ENCODE results near the gene HMG20B. TPM values are rescaled to one million over a fixed set of nuclear protein-coding genes. Genes with fewer than 3 reads are reported as not detected.
"Not testable (repeated sequence)": the region's sequence is repeated elsewhere in the genome, so short reads cannot be mapped to it uniquely, and the experiment has no call there.

Gene HMG20B
- total RNA-seq, 1 experiment from 2014 or later, result 588 TPM

DNA sequence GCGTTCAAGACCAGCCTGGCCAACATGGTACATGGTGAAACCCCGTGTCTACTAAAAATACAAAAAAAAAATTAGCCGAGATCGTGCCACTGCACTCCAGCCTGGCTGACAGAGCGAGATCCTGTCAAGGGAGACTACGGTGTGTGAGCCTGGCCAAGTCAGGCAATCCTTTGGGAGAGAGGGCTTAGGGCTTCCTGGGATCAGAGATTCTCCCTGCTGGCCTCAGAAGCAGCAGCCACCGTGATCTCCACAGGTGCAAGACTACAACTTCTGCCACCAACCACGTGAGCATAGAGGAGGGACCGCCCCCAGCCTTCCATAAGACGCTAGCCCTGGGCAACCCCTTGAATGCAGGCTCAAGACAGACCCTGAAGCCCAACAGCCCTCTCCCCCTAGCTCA lies 22.9 kb upstream of the HMG20B start:
- in situ Hi-C loops (cut with HindIII; ENCODE audit: low pct_unique_long_range_greater_than_20kb, low sequenced_read_pairs), result no loop called here
- peak; percentile 47 for DNase-seq (ENCODE audit: low read depth, low spot score)

GRCh38 chr19:3550947-3551791 lies 21.6 kb upstream of the HMG20B start:
- no peak for DNase-seq (ENCODE audit: low read depth, low spot score)
- in situ Hi-C loops (cut with HindIII; ENCODE audit: low pct_unique_long_range_greater_than_20kb, low sequenced_read_pairs), result no loop called here

GRCh38 chr19:3551792-3552095 lies 21.0 kb upstream of the HMG20B start:
- DNase-seq (ENCODE audit: low read depth, low spot score), result no peak
- in situ Hi-C loops (cut with HindIII; ENCODE audit: low pct_unique_long_range_greater_than_20kb, low sequenced_read_pairs), result no loop called here

DNA sequence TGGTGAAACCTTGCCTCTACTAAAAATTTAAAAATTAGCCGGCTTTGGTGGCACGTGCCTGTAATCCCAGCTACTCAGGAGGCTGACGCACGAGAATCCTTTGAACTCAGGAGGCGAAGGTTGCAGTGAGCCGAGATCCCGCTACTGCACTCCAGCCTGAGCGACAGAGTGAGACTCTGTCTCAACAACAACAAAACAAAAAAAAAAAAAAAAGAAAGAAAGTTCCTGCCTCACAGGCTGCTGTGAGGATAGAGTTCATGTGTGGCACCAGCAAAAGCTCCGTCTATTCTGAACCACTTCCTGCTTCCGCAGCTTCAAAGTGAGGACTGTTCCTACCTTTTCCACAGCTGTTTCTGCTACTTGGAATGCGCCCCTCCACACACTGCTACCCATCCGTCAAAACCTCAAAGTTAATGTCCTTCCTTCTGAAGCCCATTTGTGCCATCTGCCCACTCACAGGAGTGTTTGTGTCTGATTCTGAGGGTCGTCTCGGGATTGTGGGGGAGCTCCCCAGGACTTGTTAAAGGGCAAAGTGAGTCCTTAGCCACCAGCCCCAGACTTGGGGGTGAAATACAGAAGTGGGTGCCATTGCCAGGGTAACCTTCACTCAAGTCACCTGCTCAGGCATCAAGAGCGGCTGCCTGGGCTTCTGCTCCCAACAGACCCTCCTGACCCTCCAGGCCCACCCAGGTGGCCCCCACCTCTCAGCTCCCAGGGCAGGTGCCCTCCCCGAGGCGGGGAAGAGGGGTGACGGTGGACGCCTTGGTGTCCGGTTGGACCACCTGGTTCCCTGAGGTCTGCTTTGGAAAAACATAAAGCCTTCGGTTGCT lies 18.3 kb upstream of the HMG20B start:
- in situ Hi-C loops (cut with HindIII; ENCODE audit: low pct_unique_long_range_greater_than_20kb, low sequenced_read_pairs), result no loop called here

DNA sequence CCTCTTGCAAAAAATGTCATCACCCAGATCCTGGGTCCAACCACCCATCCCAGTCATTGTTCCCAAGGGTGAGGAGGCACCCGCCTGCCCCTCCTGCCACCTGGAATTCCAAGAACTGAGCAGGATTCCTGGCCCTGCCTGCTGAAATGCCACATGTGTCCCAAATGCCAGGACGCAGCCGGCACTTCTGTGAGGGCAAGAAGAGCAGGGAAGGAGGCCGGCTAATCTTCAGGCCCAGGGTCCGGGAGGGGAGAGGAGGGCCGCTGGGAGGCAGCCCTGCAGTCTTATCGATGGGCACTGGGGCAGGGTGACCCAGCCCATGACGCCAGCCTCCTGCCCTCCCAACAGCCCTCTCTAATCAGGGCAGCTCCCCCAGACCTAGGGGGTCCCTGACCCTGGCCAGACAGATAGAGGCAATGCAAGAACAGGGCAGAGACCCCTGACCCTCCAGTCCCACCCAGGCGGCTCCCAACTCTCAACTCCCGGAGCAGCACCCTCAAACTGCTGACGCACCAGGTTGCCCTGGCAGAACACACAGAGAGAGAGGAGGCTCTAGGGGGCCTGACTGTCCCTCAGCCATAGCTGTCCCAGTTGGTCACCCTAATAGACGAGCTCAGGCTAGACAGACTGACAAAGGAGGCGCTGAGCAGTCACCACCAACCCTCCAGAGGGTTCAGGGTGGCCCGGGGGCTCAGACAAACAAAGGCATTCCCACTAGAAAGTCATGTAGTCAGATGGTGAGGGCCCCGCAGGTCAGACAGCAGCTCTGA lies 16.9 kb upstream of the HMG20B start:
- in situ Hi-C loops (cut with HindIII; ENCODE audit: low pct_unique_long_range_greater_than_20kb, low sequenced_read_pairs), result no loop called here
- no peak for DNase-seq (ENCODE audit: low read depth, low spot score)

More for the DNA sequence above, 18.3 kb upstream of the HMG20B start:
- peak; percentile 73 for DNase-seq (ENCODE audit: low read depth, low spot score)

DNA sequence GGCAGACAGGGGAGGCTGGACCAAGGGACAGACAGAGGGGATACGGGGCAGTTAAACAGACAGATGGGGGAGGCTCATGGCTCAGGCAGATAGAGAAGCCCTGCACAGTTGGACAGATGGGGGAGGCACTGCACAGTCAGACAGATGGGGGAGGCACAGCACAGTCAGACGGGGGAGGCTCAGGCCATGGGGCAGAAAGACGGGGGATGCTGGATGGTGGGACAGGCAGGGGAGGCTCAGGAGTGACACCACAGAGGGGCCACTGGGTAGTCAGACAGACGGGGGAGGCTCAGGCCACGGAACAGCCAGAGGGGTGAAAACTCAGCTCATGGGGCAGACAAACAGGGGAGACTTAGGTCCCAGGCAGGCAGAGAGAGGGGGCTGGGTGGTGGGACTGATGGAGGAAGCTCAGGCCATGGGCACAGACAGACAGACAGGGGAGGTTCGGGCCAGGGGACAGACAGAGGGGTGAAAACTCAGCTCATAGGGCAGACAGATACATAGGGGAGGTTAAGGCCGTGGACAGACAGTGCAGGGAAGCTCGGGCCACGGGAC lies 16.2 kb upstream of the HMG20B start:
- peak; percentile 57 for DNase-seq (ENCODE audit: low read depth, low spot score)
- in situ Hi-C loops (cut with HindIII; ENCODE audit: low pct_unique_long_range_greater_than_20kb, low sequenced_read_pairs), result no loop called here

DNA sequence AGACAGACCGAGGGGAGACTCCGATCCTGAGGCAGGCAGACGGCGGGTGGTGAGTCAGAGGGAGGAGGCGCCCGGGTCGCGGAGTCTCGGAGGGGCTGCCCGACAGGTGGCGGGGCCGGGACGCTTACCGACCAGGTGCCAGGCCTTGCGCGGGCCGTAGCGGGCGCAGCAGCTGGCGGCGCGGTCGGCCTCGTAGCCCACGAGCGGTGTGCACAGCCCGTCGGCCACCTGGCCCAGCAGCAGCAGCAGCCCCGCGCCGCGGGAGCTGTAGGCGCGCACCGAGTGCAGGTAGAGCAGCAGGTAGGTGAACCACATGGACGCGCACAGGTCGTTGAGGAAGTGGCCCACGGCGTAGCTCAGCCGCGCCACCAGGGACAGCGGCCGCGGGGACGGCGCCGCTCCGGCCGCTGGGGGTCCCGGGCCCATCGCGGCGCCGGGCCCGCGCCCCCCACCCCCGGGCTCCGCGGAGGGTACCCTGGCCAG lies 15.7 kb upstream of the HMG20B start:
- no peak for DNase-seq (ENCODE audit: low read depth, low spot score)
- in situ Hi-C loops (cut with HindIII; ENCODE audit: low pct_unique_long_range_greater_than_20kb, low sequenced_read_pairs), result no loop called here

DNA sequence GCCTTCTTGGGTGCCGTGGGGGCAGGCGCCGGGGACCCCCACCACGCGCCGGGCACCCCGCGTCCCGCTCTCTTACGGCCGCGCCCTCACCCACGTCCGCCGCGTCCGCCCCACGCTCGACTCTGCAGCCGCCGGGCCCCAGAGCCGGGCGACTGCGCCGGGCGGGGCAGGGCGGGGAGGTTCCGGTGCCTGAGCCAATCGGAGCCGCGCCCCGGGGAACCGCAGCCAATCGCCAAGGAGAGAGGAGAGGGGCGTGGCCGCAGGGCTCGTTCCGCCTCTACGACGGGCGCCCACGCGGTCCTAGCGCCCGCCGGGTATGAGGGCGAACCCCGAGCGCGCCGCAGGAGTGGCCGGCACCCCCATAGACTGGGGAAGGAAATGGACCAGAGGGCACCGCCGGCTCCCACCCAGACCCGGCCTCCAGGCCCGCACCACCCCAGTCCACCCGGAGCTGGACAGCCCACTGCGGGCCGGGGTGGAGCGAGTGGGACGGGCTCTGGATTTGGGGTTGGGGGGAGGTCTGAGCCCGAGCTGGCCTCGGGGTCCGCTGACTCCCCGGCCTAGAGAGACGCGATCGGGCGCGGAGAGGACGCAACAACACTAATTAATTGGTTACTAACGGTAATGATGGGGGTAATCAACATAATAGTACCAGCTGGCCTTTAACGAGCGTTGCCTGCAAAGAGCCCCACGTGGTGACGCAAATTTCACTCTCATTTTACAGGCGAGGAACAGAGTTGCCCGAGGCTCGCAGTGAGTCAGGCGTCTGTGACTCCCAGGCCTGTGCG lies 15.1 kb upstream of the HMG20B start, which contains the start of gene MFSD12:
MFSD12 (minus strand) TSS at position 126 of the 788 bp plus-strand sequence. CDS start 183 bp downstream, outside the sequence.
- DNase-seq (ENCODE audit: low read depth, low spot score), result peak; percentile 97
- in situ Hi-C loops (cut with HindIII; ENCODE audit: low pct_unique_long_range_greater_than_20kb, low sequenced_read_pairs), result no loop called here

- in situ Hi-C loops (cut with HindIII; ENCODE audit: low pct_unique_long_range_greater_than_20kb, low sequenced_read_pairs), result no loop called here
- DNase-seq (ENCODE audit: low read depth, low spot score), result no peak
Measured at GRCh38 chr19:3563709-3564524, 8.8 kb upstream of the HMG20B start.

DNA sequence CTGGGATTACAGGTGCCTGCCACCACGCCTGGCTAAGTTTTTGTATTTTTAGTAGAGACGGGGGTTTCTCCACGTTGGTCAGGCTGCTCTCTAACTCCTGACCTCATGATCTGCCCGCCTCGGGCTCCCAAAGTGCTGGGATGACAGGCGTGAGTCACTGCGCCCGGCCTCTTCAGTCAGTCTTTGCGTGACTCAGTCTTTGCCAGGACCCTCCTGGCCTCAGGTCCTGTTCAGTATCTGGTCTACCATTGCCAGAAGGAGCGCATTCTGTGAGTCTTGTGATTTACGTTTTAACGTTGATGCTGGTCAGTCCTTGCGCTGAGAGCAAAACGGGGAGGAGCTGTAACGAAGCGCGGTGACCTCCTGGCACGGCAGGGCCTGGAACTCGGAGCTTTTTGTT lies 7.6 kb upstream of the HMG20B start:
- in situ Hi-C loops (cut with HindIII; ENCODE audit: low pct_unique_long_range_greater_than_20kb, low sequenced_read_pairs), result no loop called here
- DNase-seq (ENCODE audit: low read depth, low spot score), result peak; percentile 98

DNA sequence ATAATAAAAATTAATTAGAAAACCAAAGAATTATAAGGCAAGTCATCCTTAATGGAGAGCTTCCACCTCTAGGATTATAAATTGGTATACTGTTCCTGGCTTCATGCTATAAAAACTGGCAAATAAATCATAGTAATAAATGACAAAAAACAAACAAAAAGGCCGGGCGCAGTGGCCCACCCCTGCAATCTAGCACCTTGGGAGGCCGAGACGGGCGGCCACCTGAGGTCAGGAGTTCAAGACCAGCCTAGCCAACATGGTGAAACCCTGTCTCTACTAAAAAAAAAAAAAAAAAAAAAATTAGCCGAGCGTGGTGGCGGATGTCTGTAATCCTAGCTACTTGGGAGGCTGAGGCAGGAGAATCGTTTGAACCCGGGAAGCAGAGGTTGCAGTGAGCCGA lies 2.7 kb upstream of the HMG20B start:
- DNase-seq (ENCODE audit: low read depth, low spot score); in situ Hi-C loops (cut with HindIII; ENCODE audit: low pct_unique_long_range_greater_than_20kb, low sequenced_read_pairs): not testable (repeated sequence)

GRCh38 chr19:3570606-3571011 lies 2.1 kb upstream of the HMG20B start:
- in situ Hi-C loops (cut with HindIII; ENCODE audit: low pct_unique_long_range_greater_than_20kb, low sequenced_read_pairs), result no loop called here
- DNase-seq (ENCODE audit: low read depth, low spot score), result peak; percentile 97

- in situ Hi-C loops (cut with HindIII; ENCODE audit: low pct_unique_long_range_greater_than_20kb, low sequenced_read_pairs), result no loop called here
- peak; percentile 98 for DNase-seq (ENCODE audit: low read depth, low spot score)
Measured at GRCh38 chr19:3572132-3572854, 451 bp upstream of the HMG20B start.

GRCh38 chr19:3573162-3573857 lies 566 bp downstream of the HMG20B start:
- DNase-seq (ENCODE audit: low read depth, low spot score), result no peak
- in situ Hi-C loops (cut with HindIII; ENCODE audit: low pct_unique_long_range_greater_than_20kb, low sequenced_read_pairs), result no loop called here
